Measurements from ENCODE around the gene RAB38.

- TF ChIP-seq, protein P1, sequence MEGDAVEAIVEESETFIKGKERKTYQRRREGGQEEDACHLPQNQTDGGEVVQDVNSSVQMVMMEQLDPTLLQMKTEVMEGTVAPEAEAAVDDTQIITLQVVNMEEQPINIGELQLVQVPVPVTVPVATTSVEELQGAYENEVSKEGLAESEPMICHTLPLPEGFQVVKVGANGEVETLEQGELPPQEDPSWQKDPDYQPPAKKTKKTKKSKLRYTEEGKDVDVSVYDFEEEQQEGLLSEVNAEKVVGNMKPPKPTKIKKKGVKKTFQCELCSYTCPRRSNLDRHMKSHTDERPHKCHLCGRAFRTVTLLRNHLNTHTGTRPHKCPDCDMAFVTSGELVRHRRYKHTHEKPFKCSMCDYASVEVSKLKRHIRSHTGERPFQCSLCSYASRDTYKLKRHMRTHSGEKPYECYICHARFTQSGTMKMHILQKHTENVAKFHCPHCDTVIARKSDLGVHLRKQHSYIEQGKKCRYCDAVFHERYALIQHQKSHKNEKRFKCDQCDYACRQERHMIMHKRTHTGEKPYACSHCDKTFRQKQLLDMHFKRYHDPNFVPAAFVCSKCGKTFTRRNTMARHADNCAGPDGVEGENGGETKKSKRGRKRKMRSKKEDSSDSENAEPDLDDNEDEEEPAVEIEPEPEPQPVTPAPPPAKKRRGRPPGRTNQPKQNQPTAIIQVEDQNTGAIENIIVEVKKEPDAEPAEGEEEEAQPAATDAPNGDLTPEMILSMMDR (conservative IDR thresholded peaks at IDR 0.05 in 1 of 2, IDR thresholded peaks at IDR 0.05 in 1 of 2; ENCODE audit: low read depth in 1 of 2, low read length in 2 of 2), result no peak
- TF ChIP-seq EZH2 (IDR thresholded peaks at IDR 0.05; ENCODE audit: low read length, missing control alignments), result no peak
These were observed 13.1 kb upstream of the RAB38 start for GRCh38 chr11:88188251-88188931.

Data from fibroblast of lung (primary cell).